ENCODE measurements around the gene SRRM4. TPM values are rescaled to one million over a fixed set of nuclear protein-coding genes. Genes with fewer than 3 reads are reported as not detected.
A peak's percentile ranks its signal among the peaks of the same experiment; 100 is the strongest.

SRRM4 gene
- total RNA-seq, 1 experiment from 2014 or later = 0.96 TPM

- Mint-ChIP-seq H3K27ac (no peak overlapping the region), H3K27me3 (ENCODE audit: low read depth) (no peaks in the 10 kb centered on the region), H3K4me1 (peaks cover 38% of the 10 kb centered on the region), H3K9me3 (no peaks in the 10 kb centered on the region), H3K36me3 (no peaks in the 10 kb centered on the region), H3K4me3 (no peak overlapping the region)
- ChIA-PET CTCF (no interaction called here), POLR2A (no interaction called here)
- ATAC-seq (no peak), DNase-seq (ENCODE audit: low spot score) (no peak)
- TF ChIP-seq GTF2I (CRISPR knock-in tag; conservative IDR thresholded peaks at IDR 0.05) (0 out of 2 replicates have a peak, but pooled peaks have one; percentile 6), USF2 (CRISPR knock-in tag; IDR thresholded peaks at IDR 0.05) (no peak)
Observed at GRCh38 chr12:119182701-119183493, 201.6 kb downstream of the SRRM4 start.

- POLR2A ChIA-PET = no interaction called here
- Mint-ChIP-seq H3K4me3 (no peak overlapping the region), H3K36me3 (peaks cover 6% of the 10 kb centered on the region; the same call in 1 of the 2 replicates), H3K4me1 (peaks cover 29% of the 10 kb centered on the region), H3K27ac (no peak overlapping the region), H3K9me3 (peaks cover 3% of the 10 kb centered on the region), H3K27me3 (ENCODE audit: low read depth) (no peaks in the 10 kb centered on the region)
- ATAC-seq (no peak), DNase-seq (ENCODE audit: low spot score) (no peak)
- TF ChIP-seq SMAD3 (CRISPR knock-in tag; IDR thresholded peaks at IDR 0.05; ENCODE audit: borderline replicate concordance) (no peak), NR2C2 (CRISPR knock-in tag; IDR thresholded peaks at IDR 0.05) (no peak), GTF2I (CRISPR knock-in tag; conservative IDR thresholded peaks at IDR 0.05) (peak; percentile 39; the same call in 1 of the 2 replicates), AR (CRISPR knock-in tag; IDR thresholded peaks at IDR 0.05) (no peak), ZNF425 (CRISPR knock-in tag; conservative IDR thresholded peaks at IDR 0.05) (no peak), ZNF219 (CRISPR knock-in tag; IDR thresholded peaks at IDR 0.05; ENCODE audit: borderline replicate concordance) (no peak)
- CTCF ChIA-PET = interaction anchor here (1.4 kb wide), 1 partner anchor 147 kb away, joined by 3 read pairs; no protein-coding TSS in a partner anchor
Observed at GRCh38 chr12:119183942-119184695, 202.8 kb downstream of the SRRM4 start.

GRCh38 chr12:119195256-119195655 is 213.9 kb downstream of the SRRM4 start:
- DNase-seq (ENCODE audit: low spot score) (no peak), ATAC-seq (no peak)
- Mint-ChIP-seq H3K4me1 (peaks cover 4% of the 10 kb centered on the region), H3K36me3 (no peaks in the 10 kb centered on the region), H3K27me3 (ENCODE audit: low read depth) (no peaks in the 10 kb centered on the region; the same call in 1 of the 2 replicates), H3K9me3 (no peaks in the 10 kb centered on the region), H3K27ac (no peak overlapping the region), H3K4me3 (no peak overlapping the region)
- CTCF ChIA-PET = no interaction called here
- POLR2A ChIA-PET = no interaction called here
- TF ChIP-seq RORB (CRISPR knock-in tag; IDR thresholded peaks at IDR 0.05) = no peak
- TF ChIP-seq EMX1 (CRISPR knock-in tag; IDR thresholded peaks at IDR 0.05) = no peak
- no peak for TF ChIP-seq USF1 (CRISPR knock-in tag; IDR thresholded peaks at IDR 0.05)
- no peak for TF ChIP-seq CREB1 (CRISPR knock-in tag; IDR thresholded peaks at IDR 0.05)
- TF ChIP-seq ARID4B (CRISPR knock-in tag; IDR thresholded peaks at IDR 0.05; ENCODE audit: borderline replicate concordance) = no peak
- TF ChIP-seq ATF1 (CRISPR knock-in tag; IDR thresholded peaks at IDR 0.05) = no peak
- TF ChIP-seq NFATC4 (CRISPR knock-in tag; IDR thresholded peaks at IDR 0.05) = no peak
- no peak for TF ChIP-seq TP53 (CRISPR knock-in tag; IDR thresholded peaks at IDR 0.05)
- TF ChIP-seq MLX (CRISPR knock-in tag; IDR thresholded peaks at IDR 0.05) = no peak
- TF ChIP-seq ETV6 (CRISPR knock-in tag; IDR thresholded peaks at IDR 0.05) = no peak
- no peak for TF ChIP-seq KAT7 (CRISPR knock-in tag; IDR thresholded peaks at IDR 0.05; ENCODE audit: borderline replicate concordance)
- no peak for TF ChIP-seq ZNF219 (CRISPR knock-in tag; IDR thresholded peaks at IDR 0.05; ENCODE audit: borderline replicate concordance)

All from WTC11 (cell line).